Kidney epithelial cell (primary cell): ENCODE results near the gene GTSE1. TPM values are rescaled to one million over a fixed set of nuclear protein-coding genes. Genes with fewer than 3 reads are reported as not detected.

Experiments used
- DNase-seq: peaks from one replicate; pipeline ENCODE4 v3.0.0-alpha.2; 2010; ENCODE audit warnings: low read depth
- H3K27me3 ChIP-seq: 2 replicates; pipeline ENCODE4 v1.6.0; 2011; ENCODE audit warnings: low read length; ENCODE audit not compliant: control insufficient read depth, insufficient read depth
- H3K36me3 ChIP-seq: 2 replicates; pipeline ENCODE4 v1.5.1; 2011; ENCODE audit warnings: low read length; ENCODE audit not compliant: control insufficient read depth, insufficient read depth
- H3K4me3 ChIP-seq: 2 replicates; pipeline ENCODE4 v1.5.1; 2011; ENCODE audit warnings: low read depth, mild to moderate bottlenecking, control low read depth, low read length
- CTCF ChIP-seq: IDR thresholded peaks from 2 replicates; pipeline ENCODE4 v1.5.1; 2011; ENCODE audit warnings: mild to moderate bottlenecking, moderate library complexity, low read length, control low read depth, inconsistent platforms; ENCODE audit not compliant: insufficient read depth, poor library complexity, severe bottlenecking
- total RNA-seq: library from RNA; depleted of rRNA; stranded (reverse); fragments of >200 nt; gene quantifications from 2 replicates; pipeline ENCODE4 v1.2.3, GENCODE V29; 2015

GTSE1 gene
- total RNA-seq, 1 donor from 2014 or later = 3.8 TPM

GRCh38 chr22:46326066-46326680, 29.5 kb downstream of the GTSE1 start:
- no peak for DNase-seq
- Histone ChIP-seq H3K27me3 (no peaks in the 10 kb centered on the region), H3K4me3 (no peak overlapping the region), H3K36me3 (peaks cover 5% of the 10 kb centered on the region)
- no peak for TF ChIP-seq CTCF

GRCh38 chr22:46327691-46328465, 31.2 kb downstream of the GTSE1 start:
- H3K27me3 ChIP-seq = no peaks in the 10 kb centered on the region
- H3K4me3 ChIP-seq = no peak overlapping the region
- peaks cover 4% of the 10 kb centered on the region for H3K36me3 ChIP-seq
- no peak for TF ChIP-seq CTCF
- no peak for DNase-seq

- DNase-seq = no peak
- Histone ChIP-seq H3K36me3 (peaks cover 4% of the 10 kb centered on the region), H3K27me3 (no peaks in the 10 kb centered on the region), H3K4me3 (no peak overlapping the region)
- no peak for TF ChIP-seq CTCF
Observed at GRCh38 chr22:46328797-46329196, 32.1 kb downstream of the GTSE1 start.

- no peak for DNase-seq
- Histone ChIP-seq H3K36me3 (peaks cover 4% of the 10 kb centered on the region), H3K27me3 (no peaks in the 10 kb centered on the region), H3K4me3 (no peak overlapping the region)
- no peak for TF ChIP-seq CTCF
Observed at GRCh38 chr22:46329616-46330015, 32.9 kb downstream of the GTSE1 start.

GRCh38 chr22:46330426-46330825, 33.8 kb downstream of the GTSE1 start:
- Histone ChIP-seq H3K36me3 (peaks cover 4% of the 10 kb centered on the region), H3K4me3 (no peak overlapping the region), H3K27me3 (no peaks in the 10 kb centered on the region)
- TF ChIP-seq CTCF = no peak
- no peak for DNase-seq

GRCh38 chr22:46331496-46331895, 34.8 kb downstream of the GTSE1 start:
- no peaks in the 10 kb centered on the region for H3K27me3 ChIP-seq
- peaks cover 4% of the 10 kb centered on the region for H3K36me3 ChIP-seq
- no peak for TF ChIP-seq CTCF
- H3K4me3 ChIP-seq = no peak overlapping the region
- no peak for DNase-seq
